HepG2 (cell line): ENCODE measurements around the gene THSD8. TPM values are rescaled to one million over a fixed set of nuclear protein-coding genes. Genes with fewer than 3 reads are reported as not detected.

Experiments
- HIVEP1 ChIP-seq: sonication (generic); formaldehyde crosslinking; IDR thresholded peaks from 2 replicates; pipeline ENCODE4 v1.4.0; 2020; ENCODE audit warnings: mild to moderate bottlenecking, missing genetic modification reagents
- JUNB ChIP-seq: sonication (generic); formaldehyde crosslinking; IDR thresholded peaks from 2 replicates; pipeline ENCODE4 v1.8.0; 2022; ENCODE audit warnings: missing genetic modification reagents, mild to moderate bottlenecking, borderline replicate concordance
- KDM5B ChIP-seq: sonication (generic); formaldehyde crosslinking; IDR thresholded peaks from 2 replicates; pipeline ENCODE4 v1.4.0; 2020; ENCODE audit warnings: missing genetic modification reagents, mild to moderate bottlenecking, borderline replicate concordance
- NAIF1 ChIP-seq: sonication (generic); formaldehyde crosslinking; IDR thresholded peaks from 2 replicates; pipeline ENCODE4 v1.5.0; 2020; ENCODE audit warnings: mild to moderate bottlenecking, missing genetic modification reagents, borderline replicate concordance
- PAXIP1 ChIP-seq: sonication (generic); formaldehyde crosslinking; conservative IDR thresholded peaks from 2 replicates; pipeline ENCODE4 v1.4.0; 2020; ENCODE audit warnings: mild to moderate bottlenecking, missing genetic modification reagents, moderate library complexity
- RERE ChIP-seq: IDR thresholded peaks from 2 replicates; pipeline ENCODE4 v1.6.1; 2016; ENCODE audit warnings: low read depth, missing genetic modification reagents, missing compliant biosample characterization
- THRA ChIP-seq: sonication (generic); formaldehyde crosslinking; IDR thresholded peaks from 2 replicates; pipeline ENCODE4 v1.4.0; 2020; ENCODE audit warnings: missing genetic modification reagents, borderline replicate concordance
- YEATS2 ChIP-seq: sonication (generic); formaldehyde crosslinking; IDR thresholded peaks from 2 replicates; pipeline ENCODE4 v1.4.0; 2020; ENCODE audit warnings: missing genetic modification reagents, borderline replicate concordance
- ZFP90 ChIP-seq: sonication (generic); formaldehyde crosslinking; IDR thresholded peaks from 2 replicates; pipeline ENCODE4 v1.8.0; 2022; ENCODE audit warnings: missing genetic modification reagents, mild to moderate bottlenecking, inconsistent platforms, borderline replicate concordance
- ZNF282 ChIP-seq: fragments of 450-650 bp; IDR thresholded peaks from 2 replicates; pipeline ENCODE4 v1.6.1; 2018; ENCODE audit not compliant: partially characterized antibody
- ZNF329 ChIP-seq: sonication (generic); formaldehyde crosslinking; IDR thresholded peaks from 2 replicates; pipeline ENCODE4 v1.9.0; 2021; ENCODE audit warnings: low read depth, mild to moderate bottlenecking, missing genetic modification reagents
- ZNF570 ChIP-seq: sonication (generic); formaldehyde crosslinking; IDR thresholded peaks from 2 replicates; pipeline ENCODE4 v1.4.0; 2020; ENCODE audit warnings: mild to moderate bottlenecking, missing genetic modification reagents, borderline replicate concordance
- ZNF788 ChIP-seq: sonication (generic); formaldehyde crosslinking; IDR thresholded peaks from 2 replicates; pipeline ENCODE4 v1.5.0; 2020; ENCODE audit warnings: mild to moderate bottlenecking, missing genetic modification reagents, borderline replicate concordance
- ZSCAN25 ChIP-seq: sonication (generic); formaldehyde crosslinking; IDR thresholded peaks from 2 replicates; pipeline ENCODE4 v1.8.0; 2022; ENCODE audit warnings: mild to moderate bottlenecking, missing genetic modification reagents
- polyA plus RNA-seq, 8 experiments: library from polyadenylated mRNA; depleted of rRNA in 3 of 8; stranded (reverse) in 7 of 8; unstranded in 1 of 8; fragments of >200 nt; fragmentation: Illumina TruSeq in 4 of 8; extraction: Trizol in 4 of 8; gene quantifications; 2 replicates each; pipeline versions ENCODE4 v1.2.1 to v1.2.3, GENCODE V29; 2011 to 2016; ENCODE audit warnings: low read depth in 4 of 8, missing spikeins in 1 of 8, mixed read lengths in 1 of 8; ENCODE audit not compliant: insufficient read depth in 1 of 8
- total RNA-seq, 5 experiments: library from RNA; depleted of rRNA; stranded (reverse); fragments of >200 nt; fragmentation: Illumina TruSeq; extraction: Trizol; gene quantifications; 2 replicates each; pipeline ENCODE4 v1.2.3, GENCODE V29; 2016; ENCODE audit warnings: low read depth in 1 of 5

Gene THSD8
- total and polyA plus RNA-seq, 2 of the 13 experiments (the other 11 are each of a cell fraction or from before 2014, with no cell fraction given), result 4.8 to 14.9 TPM

- TF ChIP-seq PAXIP1 (CRISPR knock-in tag) (peak; percentile 28; the same call in 1 of the 2 replicates), RERE (CRISPR knock-in tag) (no peak), THRA (peak; percentile 56; the same call in 1 of the 2 replicates), ZNF329 (CRISPR knock-in tag) (peak; percentile 53; the same call in 1 of the 2 replicates), YEATS2 (CRISPR knock-in tag) (peak; percentile 97), ZSCAN25 (CRISPR knock-in tag) (0 out of 2 replicates have a peak, but pooled peaks have one; percentile 54), NAIF1 (CRISPR knock-in tag) (peak; percentile 85; the same call in 1 of the 2 replicates), ZNF570 (CRISPR knock-in tag) (no peak), ZFP90 (CRISPR knock-in tag) (peak; percentile 88; the same call in 1 of the 2 replicates), JUNB (0 out of 2 replicates have a peak, but pooled peaks have one; percentile 41), ZNF282 (no peak), HIVEP1 (CRISPR knock-in tag) (peak; percentile 80), KDM5B (CRISPR knock-in tag) (peak; percentile 73; the same call in 1 of the 2 replicates), ZNF788 (CRISPR knock-in tag) (peak; percentile 82; the same call in 1 of the 2 replicates)
These were observed 4.6 kb downstream of the THSD8 start, which contains the start of gene RNASEH2A (continued) for GRCh38 chr19:12806242-12807081.
